Raji (cell line): ENCODE measurements around the gene KIAA0825.

ENCODE experiments used
- POLR2A ChIP-seq: IDR thresholded peaks from 2 replicates; pipeline ENCODE4 v1.6.1; 2011; ENCODE audit warnings: low read depth, low read length, control low read depth; ENCODE audit not compliant: insufficient read depth

KIAA0825 gene

DNA sequence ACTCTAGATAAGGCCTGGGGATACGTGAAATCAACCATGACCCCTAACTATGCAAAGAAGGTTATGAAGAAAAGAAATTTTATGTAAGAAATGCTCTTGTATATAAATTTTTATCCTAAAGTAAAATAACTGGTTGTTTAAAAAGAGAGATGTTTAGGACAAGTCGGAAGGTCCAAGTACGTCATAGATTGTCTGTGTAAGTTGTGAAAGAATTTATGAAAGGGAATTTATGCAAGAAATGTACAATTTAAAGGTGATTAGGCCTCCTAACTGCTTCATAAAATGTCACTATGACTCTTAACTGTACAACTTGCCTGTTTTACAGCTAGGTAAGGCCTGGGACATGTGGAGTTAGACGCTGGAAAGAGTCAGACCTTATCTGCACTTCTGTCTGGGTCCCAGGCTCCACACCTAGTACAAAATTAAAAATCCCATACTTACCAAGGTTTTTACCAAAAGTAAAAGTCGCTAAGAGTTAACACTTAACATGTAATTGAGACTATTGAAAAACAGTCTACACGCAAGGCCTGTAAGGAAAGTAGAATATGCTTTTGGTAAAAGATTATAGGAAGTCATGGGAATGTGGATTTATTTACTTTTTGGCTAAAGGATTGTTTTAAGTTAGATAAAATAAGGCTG is 77.4 kb downstream of the KIAA0825 start:
- TF ChIP-seq POLR2A, result no peak

DNA sequence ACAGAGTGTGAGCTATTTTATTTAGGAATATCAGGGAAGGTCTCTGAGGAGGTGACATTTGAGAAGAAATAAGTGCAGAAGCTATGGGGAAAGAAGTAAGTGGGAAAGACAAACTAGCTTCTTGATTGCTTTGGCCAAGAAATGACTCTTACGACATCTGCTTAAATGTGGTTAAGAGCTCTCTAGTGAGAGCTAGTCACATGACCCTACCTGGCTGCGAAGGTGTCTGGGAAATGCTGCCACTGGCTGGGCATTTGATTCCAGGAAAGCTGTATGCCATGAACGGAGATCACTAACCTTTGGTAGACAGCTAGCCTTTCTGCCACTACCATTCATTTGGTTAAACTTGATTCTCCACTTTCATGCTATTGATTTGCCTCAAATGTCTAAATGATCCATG is 80.1 kb downstream of the KIAA0825 start:
- TF ChIP-seq POLR2A, result no peak

DNA sequence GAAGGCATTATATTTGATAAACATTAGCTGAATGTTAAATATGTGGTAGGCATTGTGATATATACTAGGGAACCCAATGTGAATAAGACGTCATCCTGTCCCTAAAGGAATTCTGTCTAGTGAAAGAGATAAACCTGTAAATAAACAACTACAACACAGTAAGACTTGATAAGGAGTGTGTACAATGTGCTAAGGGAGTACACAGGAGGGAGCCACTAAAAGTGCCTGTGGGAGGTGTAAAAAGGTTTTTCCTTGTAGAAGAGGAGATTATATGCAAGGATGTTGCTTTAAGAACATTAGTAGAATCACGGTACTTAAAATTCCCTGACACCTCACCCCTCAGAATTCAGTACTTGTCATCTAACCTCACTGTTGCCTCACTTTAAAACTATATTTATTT is 91.7 kb downstream of the KIAA0825 start:
- TF ChIP-seq POLR2A, result no peak

DNA sequence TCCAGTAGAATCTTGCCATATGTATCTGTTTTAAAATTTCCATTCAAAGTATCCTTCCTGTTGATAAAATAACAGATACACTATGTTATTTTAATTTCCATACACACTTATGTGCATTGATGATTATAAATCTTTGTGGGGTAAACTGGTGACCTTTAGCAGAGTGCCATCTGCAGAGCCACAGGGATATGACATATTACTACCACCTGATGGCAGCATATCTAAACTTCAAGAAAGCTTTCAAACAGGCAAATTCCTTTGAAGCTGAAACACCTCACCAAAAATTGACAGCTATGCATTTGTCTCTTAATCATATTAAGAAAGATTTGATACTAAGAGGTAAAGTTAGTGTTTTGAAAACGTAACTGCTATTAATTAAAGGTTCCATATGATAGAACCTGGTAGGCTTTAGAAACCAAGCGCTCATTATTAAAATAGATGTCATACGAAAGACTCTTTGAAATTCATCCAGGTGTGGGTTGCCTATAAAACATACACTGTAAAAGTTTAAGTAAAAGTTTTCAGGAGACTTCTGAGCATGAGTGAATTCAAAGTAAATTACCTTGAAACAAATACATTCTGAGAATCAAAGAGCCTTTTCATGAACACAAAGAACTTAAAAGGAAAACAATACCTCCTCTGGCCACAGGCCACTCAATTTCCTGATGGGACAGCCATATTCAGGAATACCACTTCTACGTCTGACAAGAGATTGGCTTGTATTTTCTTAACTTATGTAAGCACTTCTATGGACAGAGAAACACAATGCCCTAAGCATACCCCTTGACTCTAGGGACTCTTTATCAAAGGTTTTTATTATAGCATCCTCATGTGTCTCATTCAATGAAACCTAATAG is 93.3 kb downstream of the KIAA0825 start:
- TF ChIP-seq POLR2A, result no peak

DNA sequence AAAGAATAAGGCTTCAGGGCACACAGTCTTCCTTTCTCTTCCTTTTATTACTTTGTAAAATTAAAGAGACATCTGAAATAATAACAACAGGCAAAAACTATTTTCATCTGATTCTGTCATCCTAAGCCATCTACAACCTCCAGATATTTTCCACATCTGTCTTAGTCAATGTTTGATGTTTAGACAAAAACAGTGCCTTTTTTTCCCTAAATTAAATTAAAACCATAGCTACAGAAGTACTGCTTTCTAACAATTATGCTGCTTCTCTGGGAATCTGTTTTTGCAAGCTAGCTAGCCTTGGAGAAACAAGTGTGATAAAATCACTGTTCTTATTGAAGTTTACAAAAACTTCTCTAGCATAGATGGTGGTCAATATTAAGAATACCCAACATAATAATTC is 95.4 kb downstream of the KIAA0825 start:
- TF ChIP-seq POLR2A, result no peak

DNA sequence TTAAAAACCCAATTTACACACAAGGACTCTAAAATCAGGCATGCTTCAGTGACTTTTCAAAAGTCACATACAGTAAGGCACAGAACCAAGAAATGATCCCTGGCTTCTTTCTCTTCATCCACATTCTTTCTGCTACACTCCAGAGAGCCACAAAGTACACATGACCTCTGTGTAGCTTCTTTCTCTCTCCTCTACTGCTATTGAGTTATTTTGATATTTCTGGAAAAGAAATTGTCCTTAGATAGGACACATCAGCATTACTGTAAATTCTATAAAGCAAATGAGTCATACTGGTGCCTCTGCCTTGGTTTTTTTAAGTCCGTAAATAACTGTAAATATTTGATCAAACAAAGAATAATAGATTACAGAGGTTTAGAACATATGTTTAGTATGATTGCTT is 96.3 kb downstream of the KIAA0825 start:
- TF ChIP-seq POLR2A, result no peak

DNA sequence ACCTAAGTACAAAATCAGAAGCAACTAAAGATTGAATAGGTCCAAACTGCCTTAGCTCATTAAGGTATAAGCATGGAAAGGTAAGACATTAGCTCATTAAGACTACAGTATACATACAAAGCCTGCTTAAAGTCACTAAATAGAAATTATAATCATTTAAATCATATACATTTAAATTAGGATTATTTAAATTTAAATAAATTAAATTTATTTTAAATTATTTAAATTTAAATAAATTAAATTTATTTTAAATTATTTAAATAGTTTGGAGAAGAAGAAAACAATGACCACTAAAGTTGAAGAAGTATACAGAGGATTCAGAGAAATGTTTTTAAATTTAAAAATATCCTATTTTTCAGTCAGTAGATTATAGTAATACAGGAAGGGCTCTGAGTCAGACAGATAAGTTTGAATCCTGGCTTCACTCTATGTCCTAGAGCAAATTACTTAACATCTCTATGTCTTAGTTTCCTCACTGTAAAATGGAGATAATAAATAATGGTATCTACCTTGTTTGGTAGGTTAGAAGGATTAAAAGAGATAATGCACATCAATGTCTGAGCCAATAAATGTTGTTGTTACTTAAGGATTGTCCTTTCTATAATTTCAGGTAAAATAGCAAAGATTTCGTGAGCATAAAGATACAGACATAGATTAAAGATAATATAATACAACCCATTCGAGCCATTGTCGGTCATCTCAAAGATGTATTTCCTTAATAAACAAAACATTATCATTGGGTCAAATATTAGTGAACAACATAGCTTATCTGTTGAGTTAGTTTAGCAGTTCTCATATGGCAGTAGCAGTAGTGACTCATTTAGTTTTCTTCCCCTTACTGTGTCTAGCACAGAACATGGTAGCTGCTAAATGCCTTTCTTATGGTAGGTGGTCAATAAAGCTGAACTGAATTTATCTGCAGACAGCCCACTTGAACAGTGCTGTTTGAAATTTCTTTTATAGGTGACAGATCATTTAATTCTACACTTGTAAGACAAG is 100.6 kb downstream of the KIAA0825 start:
- TF ChIP-seq POLR2A, result no peak

DNA sequence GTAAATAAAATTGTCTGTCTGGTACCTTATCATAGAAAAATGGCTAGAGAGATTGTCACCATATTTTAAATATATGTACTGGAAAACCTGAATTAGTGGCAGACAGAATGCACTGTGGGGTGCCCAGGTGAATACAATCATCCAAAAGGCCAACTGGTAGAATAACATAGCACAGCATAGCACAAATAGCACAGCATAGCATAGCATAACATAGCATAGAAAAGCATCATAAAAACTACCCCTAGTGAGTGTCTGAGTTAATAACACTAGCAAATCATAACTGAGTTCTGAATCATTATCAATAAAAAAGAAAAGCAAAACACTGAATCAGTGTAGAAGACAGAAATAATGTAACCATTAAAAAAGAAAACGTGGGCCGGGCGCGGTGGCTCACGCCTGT is 102.3 kb downstream of the KIAA0825 start:
- TF ChIP-seq POLR2A, result no peak

DNA sequence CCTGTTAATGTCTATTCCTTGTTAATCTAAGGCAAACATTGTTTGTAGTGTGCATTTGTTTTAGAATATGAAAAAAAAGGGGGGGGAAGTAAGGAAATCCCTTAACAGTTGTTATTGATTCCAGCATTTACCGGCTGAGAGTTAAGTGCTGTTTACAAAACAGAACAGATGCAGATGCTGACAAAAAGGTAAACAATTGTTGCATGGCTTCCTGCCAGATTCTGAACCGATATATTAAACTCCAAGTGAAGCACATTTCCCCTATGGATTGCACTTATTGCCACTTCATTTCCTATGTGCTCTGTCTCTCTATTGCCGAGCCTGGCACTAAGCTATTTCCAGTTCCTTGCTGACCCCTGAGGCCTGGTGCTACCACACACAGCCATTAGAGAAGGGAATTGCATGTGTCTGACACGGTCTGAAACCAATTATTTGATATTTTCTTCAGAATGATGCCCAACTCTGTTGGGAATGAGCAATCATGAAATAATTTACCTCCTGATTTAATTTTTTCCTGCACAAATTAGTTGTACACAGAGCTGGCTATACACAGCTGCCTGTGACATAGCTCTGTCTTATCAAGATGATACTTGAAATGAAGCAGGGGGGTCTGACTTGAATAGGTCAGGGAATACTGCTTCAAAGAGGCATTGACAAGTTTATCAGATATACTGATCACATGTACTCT is 109.8 kb downstream of the KIAA0825 start:
- TF ChIP-seq POLR2A, result no peak

DNA sequence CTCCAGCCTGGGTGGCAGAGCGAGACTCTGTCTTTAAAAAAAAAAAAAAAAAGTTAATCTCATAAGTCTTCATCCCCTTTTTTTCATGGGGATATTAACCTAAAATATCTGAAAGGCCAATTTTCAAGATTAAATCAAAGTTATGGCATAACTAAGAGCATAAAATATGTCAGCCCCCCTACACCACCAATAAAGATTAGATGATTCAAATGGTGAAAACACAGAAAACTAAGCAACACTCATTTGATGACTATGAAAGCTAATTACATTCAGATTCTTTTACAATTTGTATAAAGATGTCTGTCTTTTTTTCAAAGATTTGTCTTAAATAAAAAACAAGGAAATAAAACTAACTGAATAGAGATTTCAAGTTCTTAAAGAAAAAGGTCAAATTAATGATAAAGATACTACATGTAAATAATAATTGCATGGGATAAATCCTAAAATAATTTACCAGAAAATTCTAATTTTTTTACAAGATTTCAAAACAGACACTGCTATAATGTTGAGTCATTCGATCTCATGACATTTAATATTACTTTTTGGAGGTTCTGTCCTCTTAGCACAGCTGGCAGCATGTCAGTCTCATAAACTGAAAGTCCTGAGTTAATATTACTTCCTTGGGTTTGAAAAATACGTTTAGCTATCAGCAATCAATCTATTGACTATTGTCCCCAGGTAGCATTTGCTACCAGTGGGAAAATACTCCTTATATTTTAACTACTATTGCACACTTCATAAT is 112.9 kb downstream of the KIAA0825 start:
- no peak for TF ChIP-seq POLR2A

DNA sequence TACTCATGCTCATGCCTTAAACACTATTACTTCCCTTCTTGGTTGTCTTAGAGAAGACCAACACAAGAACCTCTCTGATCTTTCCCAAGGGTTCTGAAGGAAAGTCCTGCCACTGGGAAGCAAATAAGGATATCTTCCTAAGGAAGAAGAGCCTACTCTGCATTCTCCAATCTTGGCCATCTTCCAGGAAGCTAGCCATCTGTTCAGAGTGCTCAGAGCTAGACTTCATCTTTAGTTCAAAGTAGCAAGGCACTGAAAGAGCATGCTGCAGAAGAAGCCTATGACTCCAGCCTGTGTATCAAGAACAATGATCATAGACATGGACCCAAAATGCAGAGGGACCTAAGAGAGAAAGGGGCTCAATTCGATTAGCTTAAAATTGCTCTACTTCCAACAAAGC is 114.7 kb downstream of the KIAA0825 start:
- TF ChIP-seq POLR2A, result no peak

DNA sequence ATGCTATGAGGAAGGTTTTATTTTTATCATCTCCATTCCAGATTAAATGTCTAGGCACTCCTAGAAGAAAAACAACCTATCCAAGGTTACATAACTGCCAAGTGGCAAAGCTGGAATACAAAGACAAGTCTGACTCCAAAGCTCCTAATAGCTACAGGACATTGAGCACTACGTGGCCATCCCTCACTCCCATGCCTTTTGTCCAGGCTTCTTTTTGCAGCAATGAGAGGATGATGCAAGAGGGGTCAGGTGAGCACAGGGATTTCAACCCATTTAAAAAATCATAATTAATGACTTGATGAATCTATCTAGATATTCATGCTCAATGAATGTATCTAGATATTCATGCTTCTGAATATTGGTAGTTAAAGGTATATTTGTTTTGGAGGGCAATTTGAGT is 117.0 kb downstream of the KIAA0825 start:
- TF ChIP-seq POLR2A, result no peak

DNA sequence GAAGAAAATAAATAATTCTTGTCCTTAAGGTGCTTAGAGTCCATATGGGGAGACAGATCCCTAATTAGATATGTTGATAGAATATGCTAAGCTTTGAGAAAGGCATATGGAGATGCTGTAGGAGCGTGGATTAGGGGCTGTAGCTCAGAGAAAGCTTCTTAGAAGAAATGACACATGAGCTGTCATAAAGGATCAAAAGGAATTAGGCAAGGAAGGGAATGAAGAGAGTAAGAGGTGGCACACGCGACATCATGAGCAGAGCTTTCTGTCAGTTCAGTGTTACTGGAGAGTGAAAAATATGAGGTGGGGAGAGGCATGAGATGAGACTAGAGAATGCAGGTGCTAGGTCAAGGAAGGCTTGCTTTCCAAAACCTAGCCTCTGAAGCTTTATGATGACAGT is 118.6 kb downstream of the KIAA0825 start:
- no peak for TF ChIP-seq POLR2A

DNA sequence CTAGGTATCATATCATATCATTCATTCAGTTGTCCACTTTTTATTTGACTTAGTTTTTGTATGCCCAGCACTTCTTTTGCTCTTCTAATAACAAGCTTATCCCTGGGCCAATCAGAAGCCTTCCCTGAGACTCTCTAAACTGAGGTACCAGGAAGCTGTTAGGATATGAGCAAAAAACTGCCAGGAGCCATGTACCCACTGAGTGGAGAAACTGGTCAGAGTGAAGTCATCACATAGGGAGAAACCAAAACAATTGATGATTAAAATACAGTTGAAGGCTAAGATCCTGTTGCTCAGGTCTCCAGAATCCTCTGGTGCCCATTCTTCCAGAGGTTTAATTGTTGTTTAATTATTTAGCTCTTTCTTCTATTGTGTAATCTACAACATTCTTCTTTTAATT is 120.2 kb downstream of the KIAA0825 start:
- TF ChIP-seq POLR2A, result no peak
